ENCODE measurements around the gene PCSK6. TPM values are rescaled to one million over a fixed set of nuclear protein-coding genes. Genes with fewer than 3 reads are reported as not detected.

The PCSK6 gene
- total RNA-seq, 2 experiments from 2014 or later, result 0.25 to 0.64 TPM

DNA sequence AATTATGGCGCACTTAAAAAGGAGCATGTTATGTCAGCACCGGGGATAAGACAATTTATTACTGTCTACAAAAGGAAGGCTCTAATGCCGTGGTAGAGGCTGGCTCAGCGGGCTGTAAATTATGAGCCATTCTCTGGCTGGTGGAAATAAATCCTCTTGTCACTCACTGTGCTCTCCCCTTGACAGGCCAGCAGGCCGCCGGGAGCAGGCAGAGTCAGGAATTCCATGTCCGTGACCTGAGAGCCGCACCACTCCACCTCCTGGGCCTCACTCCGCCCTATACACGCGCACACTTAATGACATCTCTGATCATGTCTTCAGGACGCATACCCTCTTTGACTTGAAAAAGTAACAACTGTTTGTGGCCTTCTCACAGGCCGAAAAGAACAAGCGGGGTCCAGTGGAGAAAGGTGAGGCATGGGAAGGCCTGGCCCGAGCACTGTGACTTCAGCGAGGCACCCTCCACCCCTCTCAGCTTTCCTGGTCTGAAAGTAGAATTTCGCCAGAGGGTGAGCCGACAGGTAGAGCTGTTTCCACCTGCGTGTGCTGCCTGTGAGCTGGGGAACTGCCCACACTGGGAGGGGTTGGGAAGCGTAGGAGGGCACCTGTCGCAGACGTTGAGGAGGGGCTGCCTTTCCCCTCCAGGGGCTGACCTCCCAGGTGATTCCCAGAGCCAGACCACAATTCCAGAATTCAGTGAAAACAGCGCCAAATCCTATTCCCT lies 13.2 kb upstream of the PCSK6 start:
- peaks cover 9% of the 10 kb centered on the region for H3K27me3 Mint-ChIP-seq (ENCODE audit: low read depth)
- H3K4me1 Mint-ChIP-seq (ENCODE audit: low read depth), result no peaks in the 10 kb centered on the region
- H3K9me3 Mint-ChIP-seq, result no peaks in the 10 kb centered on the region
- CTCF ChIA-PET, result interaction anchor here (0.6 to 2.8 kb wide), 23 partner anchors 8 to 494 kb away, joined by 3 to 7 read pairs (median 4); no protein-coding TSS in a partner anchor
- no peak overlapping the region for H3K27ac Mint-ChIP-seq
- DNase-seq, result no peak
- intact Hi-C loops (cut with micrococcal nuclease), result loop anchor here (1.0 to 5.0 kb wide), 2 partner anchors 140 to 202 kb away; no protein-coding TSS in a partner anchor
- H3K36me3 Mint-ChIP-seq (ENCODE audit: low read depth), result no peaks in the 10 kb centered on the region
- no peak overlapping the region for H3K4me3 Mint-ChIP-seq

GRCh38 chr15:101501703-101502373 lies 12.3 kb upstream of the PCSK6 start:
- CTCF ChIA-PET, result interaction anchor here (0.7 to 2.8 kb wide), 29 partner anchors 9 to 493 kb away, joined by 3 to 7 read pairs (median 4); partner anchors contain the start of gene SNRPA1
- Mint-ChIP-seq H3K9me3 (no peaks in the 10 kb centered on the region), H3K27ac (peak overlapping the region; percentile 44), H3K4me3 (peak overlapping the region; percentile 51), H3K36me3 (ENCODE audit: low read depth) (no peaks in the 10 kb centered on the region), H3K27me3 (ENCODE audit: low read depth) (peaks cover 16% of the 10 kb centered on the region), H3K4me1 (ENCODE audit: low read depth) (no peaks in the 10 kb centered on the region)
- intact Hi-C loops (cut with micrococcal nuclease), result loop anchor here (1.0 to 5.0 kb wide), 2 partner anchors 140 to 202 kb away; no protein-coding TSS in a partner anchor
- peak; percentile 74 for DNase-seq

DNA sequence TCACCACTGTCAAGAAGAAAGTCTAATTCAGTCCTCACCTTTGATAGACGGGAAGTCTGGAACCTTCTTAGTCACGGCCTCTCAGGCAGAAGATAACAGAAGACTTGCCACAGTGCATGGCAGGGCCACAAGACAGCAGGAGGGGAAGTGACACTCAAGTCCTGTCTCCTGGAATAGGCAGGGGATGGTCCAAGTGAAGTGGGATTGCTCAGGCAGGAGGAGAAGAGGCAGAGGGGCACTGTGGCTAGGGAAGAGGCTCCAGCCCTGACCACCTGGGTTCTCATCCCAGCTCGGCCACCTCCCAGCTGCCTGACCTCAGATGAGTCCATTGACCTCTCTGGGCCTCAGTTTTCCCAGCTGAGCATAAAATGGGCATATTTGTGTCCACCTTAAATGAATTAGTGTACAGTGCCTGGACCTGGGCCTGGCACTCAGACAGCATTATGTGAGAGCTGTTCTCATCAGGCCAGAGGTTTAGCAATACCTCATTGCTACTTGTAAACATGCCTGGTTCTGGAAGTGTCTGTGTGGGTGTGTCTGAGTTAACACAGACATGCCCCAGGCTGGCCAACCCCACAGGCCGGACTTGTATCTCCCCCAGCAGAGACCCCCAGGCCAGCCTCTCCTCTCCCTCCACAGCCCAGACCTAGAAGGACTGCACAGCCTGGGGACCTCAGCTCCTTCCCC lies 11.5 kb upstream of the PCSK6 start:
- CTCF ChIA-PET, result interaction anchor here (0.7 to 2.8 kb wide), 16 partner anchors 13 to 243 kb away, joined by 3 to 7 read pairs (median 4); partner anchors contain the start of gene SNRPA1

DNA sequence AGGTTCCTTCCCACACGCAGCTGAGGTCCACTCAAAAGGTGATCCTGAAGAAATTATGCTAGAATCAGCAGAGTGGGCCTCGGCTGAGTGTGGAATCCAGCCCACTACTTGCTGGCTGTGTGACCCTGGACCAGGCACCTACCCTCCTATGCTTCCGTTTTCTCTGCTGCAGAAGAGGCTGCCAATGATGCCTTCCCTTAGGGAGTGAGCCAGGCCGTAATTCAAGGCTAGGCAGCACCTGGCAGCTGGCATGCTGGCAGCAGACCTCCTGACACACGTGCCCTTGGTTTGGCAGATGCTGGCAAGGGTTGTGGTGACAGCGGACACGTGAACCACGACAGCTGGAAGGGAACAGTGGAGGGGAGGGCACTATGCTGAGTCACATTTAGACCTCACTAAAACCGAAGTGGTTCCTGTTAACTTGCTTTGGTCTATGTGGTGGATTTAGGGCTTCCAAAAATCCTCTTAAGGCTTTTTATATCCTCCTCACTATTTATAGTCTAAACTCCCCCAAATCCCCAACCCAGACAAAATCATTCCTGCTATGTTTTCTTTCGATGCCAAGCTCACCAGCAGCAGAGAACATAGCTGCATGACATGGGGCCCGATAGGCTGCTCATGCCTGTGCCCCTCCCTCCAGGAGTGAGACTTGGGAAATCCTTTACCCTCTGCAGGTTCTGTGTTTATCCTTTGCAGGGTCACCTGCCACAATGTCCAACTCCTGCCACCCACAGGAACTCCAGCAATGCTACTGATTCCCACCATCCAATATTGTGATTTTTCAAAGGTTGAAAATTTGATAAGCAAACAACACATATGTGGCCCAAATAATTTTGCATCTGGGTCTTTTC lies 10.6 kb upstream of the PCSK6 start:
- CTCF ChIA-PET, result interaction anchor here (2.8 kb wide), 1 partner anchor 179 kb away, joined by 7 read pairs; no protein-coding TSS in a partner anchor
- Mint-ChIP-seq H3K36me3 (ENCODE audit: low read depth) (no peaks in the 10 kb centered on the region), H3K9me3 (no peaks in the 10 kb centered on the region), H3K27ac (no peak overlapping the region), H3K27me3 (ENCODE audit: low read depth) (peaks cover 34% of the 10 kb centered on the region), H3K4me1 (ENCODE audit: low read depth) (no peaks in the 10 kb centered on the region), H3K4me3 (no peak overlapping the region)
- intact Hi-C loops (cut with micrococcal nuclease), result loop anchor here (5.0 kb wide), 1 partner anchor 142 kb away; no protein-coding TSS in a partner anchor
- DNase-seq, result peak; percentile 25

More for the DNA sequence above, 11.5 kb upstream of the PCSK6 start:
- H3K9me3 Mint-ChIP-seq, result no peaks in the 10 kb centered on the region
- no peaks in the 10 kb centered on the region for H3K36me3 Mint-ChIP-seq (ENCODE audit: low read depth)
- no peak overlapping the region for H3K27ac Mint-ChIP-seq
- intact Hi-C loops (cut with micrococcal nuclease), result loop anchor here (5.0 kb wide), 1 partner anchor 141 kb away; no protein-coding TSS in a partner anchor
- no peak overlapping the region for H3K4me3 Mint-ChIP-seq
- peaks cover 25% of the 10 kb centered on the region for H3K27me3 Mint-ChIP-seq (ENCODE audit: low read depth)
- no peaks in the 10 kb centered on the region for H3K4me1 Mint-ChIP-seq (ENCODE audit: low read depth)
- DNase-seq, result no peak

- no peak overlapping the region for H3K27ac Mint-ChIP-seq
Observed at GRCh38 chr15:101498717-101499480, 9.4 kb upstream of the PCSK6 start.

GRCh38 chr15:101498076-101498716 lies 8.7 kb upstream of the PCSK6 start:
- no peak overlapping the region for H3K4me3 Mint-ChIP-seq
- no peak overlapping the region for H3K27ac Mint-ChIP-seq
- no peaks in the 10 kb centered on the region for H3K4me1 Mint-ChIP-seq (ENCODE audit: low read depth)
- CTCF ChIA-PET, result no interaction called here
- H3K36me3 Mint-ChIP-seq (ENCODE audit: low read depth), result no peaks in the 10 kb centered on the region
- intact Hi-C loops (cut with micrococcal nuclease), result no loop called here
- peaks cover 37% of the 10 kb centered on the region for H3K27me3 Mint-ChIP-seq (ENCODE audit: low read depth)
- no peaks in the 10 kb centered on the region for H3K9me3 Mint-ChIP-seq
- DNase-seq, result no peak

More at GRCh38 chr15:101498717-101499480, 9.4 kb upstream of the PCSK6 start:
- CTCF ChIA-PET, result no interaction called here
- no peaks in the 10 kb centered on the region for H3K36me3 Mint-ChIP-seq (ENCODE audit: low read depth)
- H3K4me1 Mint-ChIP-seq (ENCODE audit: low read depth), result no peaks in the 10 kb centered on the region
- intact Hi-C loops (cut with micrococcal nuclease), result no loop called here
- no peaks in the 10 kb centered on the region for H3K9me3 Mint-ChIP-seq
- H3K27me3 Mint-ChIP-seq (ENCODE audit: low read depth), result peaks cover 37% of the 10 kb centered on the region
- H3K4me3 Mint-ChIP-seq, result no peak overlapping the region
- DNase-seq, result no peak

- CTCF ChIA-PET, result no interaction called here
- Mint-ChIP-seq H3K27me3 (ENCODE audit: low read depth) (peaks cover 37% of the 10 kb centered on the region), H3K4me1 (ENCODE audit: low read depth) (no peaks in the 10 kb centered on the region), H3K36me3 (ENCODE audit: low read depth) (no peaks in the 10 kb centered on the region), H3K4me3 (no peak overlapping the region), H3K27ac (no peak overlapping the region), H3K9me3 (no peaks in the 10 kb centered on the region)
- intact Hi-C loops (cut with micrococcal nuclease), result no loop called here
- DNase-seq, result no peak
Observed at GRCh38 chr15:101497484-101498034, 8.1 kb upstream of the PCSK6 start.

DNA sequence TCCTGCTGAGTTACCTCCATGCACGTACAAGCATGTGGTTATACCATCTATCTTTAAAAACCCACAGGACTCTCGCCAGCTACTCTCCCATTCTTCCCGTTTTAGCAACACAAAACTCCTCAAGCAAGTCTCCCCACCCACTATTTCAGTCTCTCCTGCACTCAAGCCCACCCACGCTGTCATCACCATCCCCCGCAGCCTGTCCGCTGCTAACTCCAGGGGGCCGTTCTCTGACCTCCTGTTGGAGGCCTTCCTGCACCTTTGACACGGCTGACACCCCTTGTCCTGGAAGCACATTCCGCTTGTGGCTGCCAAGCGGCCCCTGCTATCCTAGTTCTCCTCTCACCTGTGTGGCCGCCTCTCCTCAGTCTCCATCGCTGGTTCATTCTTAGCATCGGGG lies 7.5 kb upstream of the PCSK6 start:
- DNase-seq, result no peak
- Mint-ChIP-seq H3K4me3 (no peak overlapping the region), H3K9me3 (no peaks in the 10 kb centered on the region), H3K27ac (no peak overlapping the region), H3K27me3 (ENCODE audit: low read depth) (peaks cover 37% of the 10 kb centered on the region), H3K4me1 (ENCODE audit: low read depth) (no peaks in the 10 kb centered on the region), H3K36me3 (ENCODE audit: low read depth) (no peaks in the 10 kb centered on the region)
- CTCF ChIA-PET, result interaction anchor here (0.6 kb wide), 1 partner anchor 103 kb away, joined by 4 read pairs; no protein-coding TSS in a partner anchor
- intact Hi-C loops (cut with micrococcal nuclease), result no loop called here

GRCh38 chr15:101496198-101496986 lies 6.9 kb upstream of the PCSK6 start:
- CTCF ChIA-PET, result interaction anchor here (0.6 kb wide), 1 partner anchor 102 kb away, joined by 4 read pairs; no protein-coding TSS in a partner anchor
- H3K9me3 Mint-ChIP-seq, result no peaks in the 10 kb centered on the region
- DNase-seq, result no peak

More at GRCh38 chr15:101496198-101496986, 6.9 kb upstream of the PCSK6 start:
- intact Hi-C loops (cut with micrococcal nuclease), result no loop called here
- H3K4me1 Mint-ChIP-seq (ENCODE audit: low read depth), result no peaks in the 10 kb centered on the region
- peaks cover 37% of the 10 kb centered on the region for H3K27me3 Mint-ChIP-seq (ENCODE audit: low read depth)
- no peaks in the 10 kb centered on the region for H3K36me3 Mint-ChIP-seq (ENCODE audit: low read depth)
- no peak overlapping the region for H3K27ac Mint-ChIP-seq
- H3K4me3 Mint-ChIP-seq, result no peak overlapping the region

Data from activated naive CD4-positive, alpha-beta T cell treated with anti-CD3 and anti-CD28 coated beads for 36 hours (primary cell).